Fibroblast of pulmonary artery (primary cell): ENCODE results near the gene PTPN6.
A peak's percentile ranks its signal among the peaks of the same experiment; 100 is the strongest.

Source experiments
- DNase-seq: peaks from one replicate; pipeline ENCODE4 v3.0.0-alpha.2; 2010; ENCODE audit warnings: low read depth
- H3K4me3 ChIP-seq: replicated peaks from 2 replicates; pipeline ENCODE4 v1.5.1; 2011; ENCODE audit warnings: low read depth, mild to moderate bottlenecking, control low read depth, low read length, moderate library complexity
- CTCF ChIP-seq: IDR thresholded peaks from 2 replicates; pipeline ENCODE4 v1.5.1; 2011; ENCODE audit warnings: mild to moderate bottlenecking, control low read depth, low read length, inconsistent platforms; ENCODE audit errors: missing control alignments

Gene PTPN6

GRCh38 chr12:6909421-6910145, 41.6 kb upstream of the PTPN6 start:
- DNase-seq = no peak
- H3K4me3 ChIP-seq = no peak overlapping the region
- TF ChIP-seq CTCF = no peak

DNA sequence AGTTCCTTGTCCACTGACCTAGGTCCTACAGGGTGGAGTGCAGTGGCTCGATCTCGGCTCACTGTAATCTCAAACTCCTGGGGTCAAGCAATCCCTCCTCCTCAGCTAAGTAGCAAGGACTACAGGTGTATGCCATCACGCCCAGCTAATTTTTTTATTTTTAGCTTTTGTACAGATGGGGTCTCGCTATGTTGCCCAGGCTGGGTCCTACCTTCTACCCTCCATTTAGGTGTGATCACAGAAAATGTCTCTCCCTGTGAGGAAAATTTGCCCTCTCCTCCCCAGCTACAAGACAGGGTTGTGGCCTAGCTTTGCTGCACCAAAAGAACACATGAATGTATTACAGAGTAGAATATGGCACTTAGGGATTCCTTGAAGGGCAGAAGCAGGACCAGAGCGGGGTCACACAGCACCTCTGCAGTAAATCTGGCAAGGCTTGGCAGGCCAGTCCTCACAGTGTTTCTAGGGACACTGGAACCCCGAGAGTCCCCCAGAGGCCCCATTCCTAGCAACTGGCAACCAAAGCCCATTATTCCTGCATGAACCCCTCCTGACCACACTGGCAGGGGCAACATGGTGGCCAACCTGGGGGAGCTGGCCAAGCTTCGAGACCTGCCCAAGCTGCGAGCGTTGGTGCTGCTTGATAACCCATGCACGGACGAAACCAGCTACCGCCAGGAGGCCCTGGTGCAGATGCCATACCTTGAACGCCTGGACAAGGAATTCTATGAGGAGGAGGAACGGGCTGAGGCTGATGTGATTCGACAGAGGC, 38.8 kb upstream of the PTPN6 start:
- TF ChIP-seq CTCF = no peak
- no peak for DNase-seq
- no peak overlapping the region for H3K4me3 ChIP-seq

DNA sequence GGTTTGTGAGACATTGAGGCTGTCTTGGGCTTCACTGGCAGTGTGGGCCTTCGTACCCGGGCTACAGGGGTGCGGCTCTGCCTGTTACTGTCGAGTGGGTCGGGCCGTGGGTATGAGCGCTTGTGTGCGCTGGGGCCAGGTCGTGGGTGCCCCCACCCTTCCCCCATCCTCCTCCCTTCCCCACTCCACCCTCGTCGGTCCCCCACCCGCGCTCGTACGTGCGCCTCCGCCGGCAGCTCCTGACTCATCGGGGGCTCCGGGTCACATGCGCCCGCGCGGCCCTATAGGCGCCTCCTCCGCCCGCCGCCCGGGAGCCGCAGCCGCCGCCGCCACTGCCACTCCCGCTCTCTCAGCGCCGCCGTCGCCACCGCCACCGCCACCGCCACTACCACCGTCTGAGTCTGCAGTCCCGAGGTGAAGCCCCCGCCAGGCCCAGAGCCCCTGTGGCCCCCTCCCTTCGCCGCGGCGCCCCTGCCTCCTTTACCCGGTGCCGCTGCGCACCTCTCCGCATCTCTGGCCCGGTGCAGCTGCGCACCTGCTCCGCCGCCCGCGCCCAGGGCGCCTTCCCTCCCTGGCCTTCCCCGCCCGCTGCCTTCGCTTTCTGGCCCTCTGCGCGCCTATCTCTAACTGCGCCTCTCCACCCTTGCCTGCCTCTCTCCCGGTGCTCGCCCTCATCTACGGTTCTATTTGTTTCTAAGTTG, 36.8 kb upstream of the PTPN6 start, which contains the start of gene ENO2:
ENO2 (plus strand) TSS at position 335 of the 701 bp plus-strand sequence. CDS start 1,253 bp downstream, outside the sequence.
- DNase-seq = peak; percentile 47
- H3K4me3 ChIP-seq = peak within 1 kb of the TSS; percentile 67
- TF ChIP-seq CTCF = no peak

DNA sequence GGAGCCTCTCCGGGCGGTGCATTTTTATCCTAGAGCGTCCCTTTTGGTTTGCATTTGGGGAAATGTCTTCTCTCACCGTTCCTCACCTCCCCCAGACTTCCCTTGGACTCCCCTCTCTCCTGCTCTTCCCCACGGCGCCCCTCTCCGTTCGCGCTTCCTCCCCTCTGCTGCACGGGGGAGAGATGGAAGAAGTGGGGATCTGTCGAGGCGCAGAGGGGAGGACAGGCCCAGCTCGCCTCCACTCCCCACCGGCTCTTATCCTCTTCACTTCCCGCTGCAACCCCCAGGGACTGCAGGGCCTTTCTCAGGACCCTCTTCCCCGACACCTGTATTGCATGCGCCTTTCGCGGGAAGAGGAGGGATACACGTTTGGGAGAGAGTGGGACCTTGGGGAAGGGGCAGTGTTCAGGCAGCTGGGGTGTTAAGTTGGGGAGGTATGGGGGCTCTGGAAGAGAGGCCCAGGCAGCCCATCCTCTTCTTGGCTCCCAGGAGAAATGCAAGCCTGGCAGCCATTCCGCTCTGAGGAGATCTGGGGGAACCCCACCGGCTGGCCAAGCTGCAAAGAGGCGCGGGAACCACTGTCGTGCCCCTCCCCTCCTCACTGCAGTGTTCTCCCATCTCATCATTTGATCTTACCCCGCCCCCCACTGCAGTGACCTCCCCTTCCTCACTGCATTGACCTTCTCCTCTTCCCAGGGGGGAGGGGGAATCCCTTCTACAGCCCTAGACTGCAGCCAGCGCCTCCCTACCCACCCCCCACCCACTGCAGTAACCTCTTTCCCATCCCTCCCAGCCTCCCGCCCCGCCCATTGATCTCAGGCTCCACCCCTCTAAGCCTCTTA, 36.0 kb upstream of the PTPN6 start:
- H3K4me3 ChIP-seq = peak overlapping the region; percentile 67
- DNase-seq = no peak
- TF ChIP-seq CTCF = no peak

DNA sequence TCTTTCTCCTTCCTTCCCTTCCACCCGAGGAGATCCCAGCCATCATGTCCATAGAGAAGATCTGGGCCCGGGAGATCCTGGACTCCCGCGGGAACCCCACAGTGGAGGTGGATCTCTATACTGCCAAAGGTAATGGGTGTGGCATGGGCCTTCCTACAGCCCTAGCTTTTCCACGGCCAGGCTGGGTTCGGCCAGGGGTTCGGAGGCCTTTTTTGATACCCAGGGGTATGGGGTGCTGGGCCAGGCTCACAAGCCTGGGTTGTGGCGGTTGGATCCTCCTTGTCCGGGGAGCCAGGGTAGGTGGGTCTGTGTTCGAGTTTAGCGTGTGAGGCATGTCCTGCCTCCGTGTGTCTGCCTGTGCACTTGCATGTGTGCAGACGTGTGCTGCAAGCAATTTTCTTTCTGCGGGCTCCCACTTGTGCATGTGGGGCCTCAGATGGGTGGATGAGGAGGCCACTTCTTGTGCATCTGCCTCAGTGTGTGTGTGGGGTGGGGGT, 35.3 kb upstream of the PTPN6 start:
- DNase-seq = no peak
- TF ChIP-seq CTCF = no peak
- H3K4me3 ChIP-seq = no peak overlapping the region
